ENCODE measurements around the gene SEC24B.

- TF ChIP-seq POLR2A (IDR thresholded peaks at IDR 0.05), result no peak
- TF ChIP-seq EP300 (IDR thresholded peaks at IDR 0.05), result no peak
- no peak for TF ChIP-seq CTCF (IDR thresholded peaks at IDR 0.05)
These were observed 44.1 kb upstream of the SEC24B start for GRCh38 chr4:109389369-109390114.

All from ovary (tissue), 3 donors.